Kidney capillary endothelial cell (primary cell): ENCODE data around the gene SCO1.
"Not testable (repeated sequence)": the region's sequence is repeated elsewhere in the genome, so short reads cannot be mapped to it uniquely, and the experiment has no call there.

ENCODE experiments used
- DNase-seq: peaks from one replicate; pipeline ENCODE4 v3.0.0-alpha.2; 2018; ENCODE audit warnings: low spot score

The SCO1 gene

GRCh38 chr17:10725262-10725661 is 27.9 kb upstream of the SCO1 start:
- DNase-seq, result no peak

- no peak for DNase-seq
Observed at GRCh38 chr17:10724546-10725195, 27.3 kb upstream of the SCO1 start.

DNA sequence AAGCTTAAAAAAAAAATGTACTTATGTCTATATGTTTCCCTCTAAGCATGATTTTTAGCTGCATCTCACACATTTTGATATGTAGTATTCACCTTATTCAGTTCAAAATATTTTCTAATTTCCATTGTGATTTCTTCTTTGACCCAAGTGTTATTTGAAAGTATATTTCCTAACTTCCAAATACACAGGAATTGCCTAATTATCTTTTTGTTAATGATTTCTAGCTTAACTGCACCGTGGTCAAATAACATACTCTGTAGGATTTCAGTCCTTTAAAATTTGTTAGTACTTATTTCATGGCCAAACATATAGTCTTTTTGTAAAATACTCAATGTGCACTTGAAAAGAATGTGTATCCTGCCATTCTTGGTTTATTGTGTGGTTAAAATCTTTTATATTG is 21.2 kb upstream of the SCO1 start:
- DNase-seq, result no peak

DNA sequence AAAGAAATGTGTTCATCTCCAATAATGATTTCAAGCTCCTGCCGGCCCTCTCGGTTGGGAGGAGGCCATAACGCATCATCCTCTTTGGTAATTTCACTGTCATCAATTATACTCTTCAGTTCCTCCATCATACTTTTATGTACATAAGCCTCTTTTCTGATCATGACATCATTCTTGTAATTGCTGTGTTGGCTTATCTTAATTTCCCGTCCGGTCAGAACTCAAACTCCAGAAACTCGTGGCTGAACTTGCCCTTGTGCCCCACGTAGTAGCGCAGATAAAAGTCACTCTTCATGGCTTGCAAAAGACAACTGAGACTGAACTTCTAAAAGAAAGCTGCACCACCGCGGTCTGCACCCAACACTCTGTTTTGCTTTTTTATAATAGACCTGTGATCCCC is 18.9 kb upstream of the SCO1 start:
- no peak for DNase-seq

DNA sequence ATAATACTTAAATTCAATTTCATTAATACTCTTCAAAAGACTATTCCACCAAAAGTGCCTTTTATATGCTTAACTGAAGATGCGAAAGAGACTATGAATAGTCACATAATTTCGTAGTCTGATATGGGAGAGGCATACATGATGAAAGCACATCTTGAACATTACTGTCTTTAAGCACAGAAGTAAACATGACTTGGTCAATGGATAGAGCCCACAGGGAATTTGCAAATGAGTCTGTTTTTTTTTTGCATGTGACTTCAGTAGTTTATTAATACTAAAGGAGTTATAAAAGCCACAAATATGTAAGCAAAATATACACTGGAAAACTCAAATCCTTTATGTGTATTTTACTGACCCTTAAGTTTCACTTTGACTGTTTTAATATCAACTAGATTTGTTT is 16.0 kb upstream of the SCO1 start:
- DNase-seq, result no peak

GRCh38 chr17:10705727-10706126 is 8.4 kb upstream of the SCO1 start:
- DNase-seq, result no peak

DNA sequence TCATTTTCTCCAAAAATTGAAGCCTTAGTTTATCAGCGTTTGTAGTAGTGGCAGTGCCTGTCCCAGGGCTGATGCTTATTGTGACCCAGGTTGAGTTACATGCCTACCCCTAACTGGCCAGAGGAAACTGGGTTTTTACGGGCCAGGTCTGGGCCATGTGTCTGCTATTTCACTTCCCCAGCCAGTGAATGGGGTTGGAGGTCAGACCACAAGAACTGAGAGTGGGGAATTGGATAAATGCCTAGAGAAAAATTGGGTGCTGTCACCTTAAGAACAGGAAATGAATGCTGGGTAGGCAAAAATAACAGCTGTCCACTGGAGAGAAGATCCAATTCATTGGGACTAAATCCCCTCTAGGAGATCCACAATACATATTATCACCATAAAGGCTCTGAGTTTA is 5.2 kb upstream of the SCO1 start:
- DNase-seq, result no peak

DNA sequence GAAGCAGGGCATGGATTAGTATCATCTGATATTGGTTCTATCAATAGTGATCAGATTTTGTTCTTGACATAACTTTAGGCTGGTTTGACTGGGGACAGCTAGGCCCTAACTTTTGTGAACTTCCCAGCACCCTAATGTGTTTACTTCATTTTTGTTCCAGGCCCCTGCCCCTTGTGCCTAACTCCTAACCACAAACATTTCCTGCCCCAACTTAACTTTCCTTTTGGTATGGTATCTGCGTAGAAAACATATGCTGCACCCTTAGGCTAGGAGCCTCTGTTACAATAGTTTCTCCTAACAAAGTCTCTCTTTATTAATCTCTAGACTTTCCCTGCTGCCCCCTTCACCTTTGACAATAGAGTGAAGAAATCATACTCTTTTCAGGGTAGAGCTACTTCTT is 2.5 kb upstream of the SCO1 start:
- no peak for DNase-seq

DNA sequence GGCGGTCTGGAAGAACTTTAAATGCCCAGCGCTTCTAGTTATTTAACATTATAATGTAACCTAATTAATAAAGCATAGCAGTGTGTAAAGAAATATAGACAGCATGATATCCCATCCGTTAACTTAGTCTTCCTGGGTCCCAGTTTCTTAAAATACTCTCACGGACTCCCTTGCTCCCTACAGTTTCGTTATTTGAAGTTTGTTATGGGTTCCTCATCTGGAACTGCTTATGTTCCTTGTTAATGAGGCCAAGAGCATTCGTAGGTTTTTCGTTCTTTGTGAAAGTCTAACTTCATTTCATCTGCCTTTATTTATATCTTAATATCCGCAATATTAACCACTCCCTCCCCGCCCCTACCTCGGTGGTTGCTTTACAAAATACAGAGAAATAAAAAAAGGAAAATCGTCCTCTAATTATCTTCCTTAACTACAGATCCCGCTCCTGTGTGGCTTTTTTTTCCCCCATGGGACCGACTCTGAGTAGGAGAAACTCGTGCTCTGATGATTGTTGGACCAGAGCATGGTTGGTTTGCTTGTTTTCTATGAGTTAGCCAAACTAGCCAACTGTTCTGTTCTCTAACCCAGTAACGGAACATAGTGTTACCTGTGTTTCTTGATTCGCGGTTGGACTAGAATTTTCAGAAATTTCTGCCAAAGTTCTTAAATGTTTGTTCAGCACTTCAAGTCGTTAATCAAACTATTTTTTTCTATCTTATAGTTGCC is 924 bp upstream of the SCO1 start:
- peak; percentile 38 for DNase-seq

- DNase-seq, result not testable (repeated sequence)
Observed at GRCh38 chr17:10695875-10696407, 1.4 kb downstream of the SCO1 start.

DNA sequence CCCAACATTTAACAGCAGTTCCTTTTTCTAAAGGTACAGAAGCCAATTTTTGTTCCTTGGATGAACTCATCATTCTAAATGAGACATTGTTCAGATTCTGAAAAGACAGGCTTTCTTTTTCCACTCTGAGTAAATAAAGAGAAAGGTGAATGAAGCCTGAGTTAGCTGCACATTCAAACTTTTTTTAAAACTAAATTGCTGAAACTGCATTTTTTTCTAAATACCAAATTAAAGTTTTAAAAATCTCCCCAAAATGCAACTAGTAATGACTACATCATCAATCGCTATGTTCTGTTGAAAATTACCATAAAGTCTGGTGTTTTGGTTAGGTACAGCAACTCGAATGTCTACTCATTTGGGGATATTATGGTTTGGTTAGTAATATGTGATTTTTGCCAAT is 9.8 kb downstream of the SCO1 start:
- DNase-seq, result no peak

DNA sequence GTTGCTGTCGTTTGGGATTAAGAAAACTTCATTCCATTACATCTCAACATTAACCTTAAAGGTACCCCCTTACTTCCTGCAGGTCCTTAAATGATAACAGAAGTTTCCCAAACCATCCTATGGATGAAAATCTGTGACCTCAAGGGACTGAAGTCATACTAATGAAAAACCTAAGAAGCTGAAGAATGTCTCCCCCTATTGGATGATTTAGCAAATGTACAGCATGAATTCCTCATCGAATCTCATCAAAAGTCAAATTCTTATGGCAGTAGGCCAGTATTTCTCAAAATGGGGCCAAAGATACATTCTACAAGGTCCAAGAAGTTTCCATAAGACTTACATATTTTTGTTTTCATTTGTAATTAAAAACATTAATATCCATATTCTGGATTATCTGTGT is 13.5 kb downstream of the SCO1 start:
- peak; percentile 50 for DNase-seq

DNA sequence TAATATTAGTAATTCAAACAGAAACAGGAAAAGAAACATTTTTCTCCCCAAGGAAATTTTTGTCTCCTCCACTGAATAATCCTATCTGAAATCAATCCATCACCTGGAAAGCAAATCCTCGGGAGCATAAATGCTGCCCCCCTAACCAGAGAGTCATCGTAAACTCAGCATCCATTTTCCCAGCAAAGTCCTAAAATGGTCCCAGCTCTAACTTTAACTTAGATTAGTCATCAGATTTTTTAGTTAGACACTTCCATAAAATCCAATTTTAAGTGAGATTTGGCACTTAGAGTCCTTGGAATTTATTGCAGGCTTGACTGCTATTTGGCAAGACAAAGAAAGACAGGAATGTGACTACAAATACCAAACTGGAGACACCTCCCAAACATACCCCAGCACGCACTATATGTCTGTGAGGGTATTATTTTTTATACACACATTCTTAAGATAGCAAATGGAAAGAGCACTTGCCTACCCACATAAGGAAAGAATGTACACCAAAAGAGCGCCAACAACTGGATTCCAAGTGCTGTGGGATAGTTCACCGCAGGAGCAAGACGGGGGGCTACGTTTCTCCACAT is 15.4 kb downstream of the SCO1 start:
- DNase-seq, result no peak

DNA sequence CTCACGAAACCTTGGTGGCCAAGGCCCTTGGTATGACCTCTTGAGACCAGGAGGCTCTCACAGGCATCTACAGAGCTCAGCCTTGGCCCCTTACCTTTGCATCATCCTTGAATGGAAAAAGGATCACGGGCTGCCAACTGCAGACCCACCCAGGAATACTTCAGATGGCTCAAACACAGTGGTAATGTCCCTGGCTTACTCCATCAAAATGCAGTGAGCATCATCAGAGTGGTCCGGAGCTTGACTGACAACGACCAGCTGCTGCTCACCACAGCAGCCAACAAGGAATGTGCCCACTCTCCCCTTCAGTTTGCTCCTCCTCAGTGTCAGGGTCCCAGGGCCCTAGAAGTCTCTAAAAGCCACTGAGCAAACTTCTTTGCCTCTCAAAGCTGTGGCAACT is 22.6 kb downstream of the SCO1 start:
- DNase-seq, result no peak

DNA sequence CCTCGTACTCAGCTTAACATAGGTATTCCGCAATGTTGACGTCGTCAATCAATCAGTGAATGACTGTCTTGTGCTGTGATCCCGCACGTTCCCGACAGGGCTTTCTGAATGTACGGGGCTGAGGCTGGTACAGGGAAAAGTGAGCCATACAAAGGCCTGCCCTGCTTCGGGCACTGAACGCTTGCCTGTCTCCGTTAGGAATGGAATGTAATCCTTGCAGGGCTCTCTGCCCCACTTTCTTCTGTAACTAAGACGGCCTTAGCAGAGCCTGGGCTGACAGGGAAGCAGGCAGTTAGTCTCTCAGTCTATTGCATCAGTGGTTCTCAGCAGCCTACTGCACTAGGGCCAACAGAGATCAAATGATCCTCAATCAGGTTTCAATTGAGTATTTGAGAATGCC is 24.0 kb downstream of the SCO1 start:
- DNase-seq, result no peak

- no peak for DNase-seq
Observed at GRCh38 chr17:10668775-10669174, 28.6 kb downstream of the SCO1 start.

- DNase-seq, result no peak
Observed at GRCh38 chr17:10666906-10667305, 30.4 kb downstream of the SCO1 start.

GRCh38 chr17:10664571-10664970 is 32.8 kb downstream of the SCO1 start:
- DNase-seq, result no peak

DNA sequence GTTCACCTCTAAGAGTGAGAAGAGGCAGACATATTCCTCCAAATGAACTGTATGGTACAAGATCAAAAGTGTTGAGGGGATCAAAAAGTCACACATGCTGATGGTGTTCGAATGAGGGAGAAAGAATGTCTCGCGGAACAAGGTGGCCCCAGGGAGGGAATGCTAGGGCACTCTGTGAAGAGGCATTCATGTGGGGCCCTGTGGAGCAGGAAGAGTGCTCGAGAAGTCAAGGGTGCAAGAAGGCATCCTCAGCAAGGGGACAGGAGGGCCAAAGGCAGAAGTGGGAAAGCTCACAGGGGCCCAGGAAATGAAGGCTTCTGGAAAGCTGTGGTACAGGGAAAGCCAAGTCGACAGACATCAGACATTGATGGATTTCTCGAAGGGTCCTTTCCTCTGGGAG is 34.1 kb downstream of the SCO1 start:
- no peak for DNase-seq

DNA sequence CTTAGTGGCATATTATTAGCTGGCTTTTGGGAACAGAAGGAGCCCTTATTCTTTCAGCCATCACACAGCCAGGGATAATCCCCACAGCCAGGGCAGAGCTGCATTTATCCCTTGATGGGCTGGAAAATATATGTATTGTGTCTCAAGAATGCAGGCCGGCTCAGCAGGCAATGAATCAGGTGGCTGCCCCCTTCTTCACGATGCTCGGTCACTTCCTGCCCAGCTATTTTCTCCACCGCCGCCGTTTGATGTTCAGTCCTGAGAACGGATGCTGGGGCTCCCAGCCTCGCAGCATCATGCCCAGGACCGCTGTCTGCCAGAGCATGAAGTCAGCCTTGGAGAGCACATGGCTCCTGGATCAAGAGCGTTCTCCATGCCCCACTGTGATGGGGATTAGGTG is 35.9 kb downstream of the SCO1 start:
- DNase-seq, result peak; percentile 71

GRCh38 chr17:10657879-10658278 is 39.5 kb downstream of the SCO1 start:
- DNase-seq, result no peak

- no peak for DNase-seq
Observed at GRCh38 chr17:10657148-10657547, 40.2 kb downstream of the SCO1 start, which contains the start of gene MYH3. TSS of gene MYH3 (minus strand) at chr17:10657309. CDS start at chr17:10655064, 2,245 bp downstream.

GRCh38 chr17:10653987-10654386 is 43.3 kb downstream of the SCO1 start:
- no peak for DNase-seq
